GM18867 (cell line): ENCODE data around the gene GPR78.

Experiments used
- ATAC-seq: cut with Tn5 transposase; IDR thresholded peaks from one replicate; pipeline ENCODE4 v1.9.1; 2021; ENCODE audit warnings: mild to moderate bottlenecking, moderate library complexity; ENCODE audit not compliant: unreplicated experiment

Gene GPR78

GRCh38 chr4:8583655-8584025 lies 3.4 kb downstream of the GPR78 start:
- no peak for ATAC-seq

DNA sequence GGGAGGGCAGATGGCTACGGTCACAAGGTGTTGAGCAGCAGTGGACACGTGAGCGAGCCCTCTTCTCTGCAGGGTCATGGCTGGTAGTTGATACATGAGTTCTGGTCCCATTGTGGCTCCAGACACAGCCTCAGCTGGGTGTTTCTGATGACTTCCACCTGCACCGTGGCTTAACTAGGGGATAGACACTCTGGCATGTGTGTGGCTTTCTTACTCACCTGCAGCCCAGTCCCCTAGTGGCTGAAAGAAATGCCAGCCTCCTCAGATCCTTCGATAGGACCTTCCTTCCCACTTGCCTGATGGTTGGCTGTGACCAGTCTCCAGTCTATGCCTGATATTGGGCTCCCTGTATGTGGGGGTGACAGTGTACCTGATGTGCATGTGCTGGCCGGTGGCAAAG lies 5.0 kb downstream of the GPR78 start:
- no peak for ATAC-seq

- ATAC-seq: no peak
These were observed 5.6 kb downstream of the GPR78 start for GRCh38 chr4:8585721-8586212.

GRCh38 chr4:8586246-8586645 lies 6.1 kb downstream of the GPR78 start:
- ATAC-seq: no peak

- no peak for ATAC-seq
These were observed 6.7 kb downstream of the GPR78 start for GRCh38 chr4:8586671-8587468.

GRCh38 chr4:8587469-8588195 lies 7.4 kb downstream of the GPR78 start:
- ATAC-seq: no peak

- no peak for ATAC-seq
These were observed 7.9 kb downstream of the GPR78 start for GRCh38 chr4:8588196-8588470.

GRCh38 chr4:8589336-8589735 lies 9.1 kb downstream of the GPR78 start:
- no peak for ATAC-seq

- ATAC-seq: no peak
These were observed 9.8 kb downstream of the GPR78 start for GRCh38 chr4:8589823-8590545.

DNA sequence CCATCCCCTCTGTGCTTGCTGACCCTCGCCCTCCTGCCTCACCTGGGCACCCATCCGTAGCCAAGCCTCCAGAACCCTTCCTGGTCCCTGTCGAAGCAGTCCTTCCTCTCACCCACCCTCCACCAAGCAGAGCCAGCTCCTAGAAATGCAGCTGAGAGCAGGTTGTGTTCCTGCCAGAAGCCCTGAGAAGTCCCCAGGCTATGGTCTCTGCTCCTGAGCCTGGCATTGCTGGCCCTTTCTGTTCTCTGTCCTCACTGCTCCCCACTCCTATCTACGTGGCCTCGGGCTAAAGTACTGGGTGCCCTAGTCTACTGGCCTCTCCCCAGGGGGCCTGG lies 10.3 kb downstream of the GPR78 start:
- no peak for ATAC-seq

- ATAC-seq: no peak
These were observed 10.9 kb downstream of the GPR78 start for GRCh38 chr4:8591114-8591513.

DNA sequence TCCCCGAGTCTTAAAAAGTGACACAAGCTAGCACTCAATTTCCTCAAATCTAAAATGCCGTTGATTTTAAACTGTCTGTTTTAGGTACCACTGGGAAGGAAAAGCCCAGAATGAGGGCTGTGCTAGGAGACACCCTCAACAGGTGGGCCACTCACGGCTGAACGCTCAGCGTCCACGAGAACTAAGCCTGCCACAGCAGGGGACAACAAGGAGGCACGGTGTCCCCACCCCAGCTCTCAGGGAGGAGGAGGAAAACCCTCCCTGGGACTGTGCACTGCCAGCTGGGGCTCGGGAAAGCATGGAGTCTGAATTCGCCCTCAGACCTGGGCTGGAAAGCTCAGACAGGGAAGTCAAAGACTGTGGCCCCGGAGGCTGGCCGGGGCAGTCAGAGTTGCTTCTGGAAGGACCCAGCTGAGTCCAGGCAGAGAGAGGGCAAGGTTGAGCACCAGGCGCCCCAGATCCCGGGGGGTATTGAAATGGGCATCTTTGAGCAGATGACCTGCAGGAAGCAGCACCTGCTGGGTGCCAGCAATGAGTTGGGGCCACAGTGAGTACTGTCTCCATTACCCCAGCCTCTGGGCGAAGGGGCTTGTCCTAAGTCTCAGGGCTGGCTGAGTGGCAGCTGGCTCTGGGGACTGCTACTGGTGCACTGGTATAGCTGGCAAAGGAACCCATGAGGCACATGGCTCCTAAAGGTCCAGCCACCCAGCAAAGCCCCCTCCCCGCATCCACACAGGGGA lies 11.6 kb downstream of the GPR78 start:
- ATAC-seq: no peak

GRCh38 chr4:8592366-8593263 lies 12.4 kb downstream of the GPR78 start, which contains the start of gene CPZ:
TSS of gene CPZ (plus strand) at chr4:8592765. CDS start at chr4:8592834, 69 bp downstream.
- ATAC-seq: no peak

GRCh38 chr4:8593264-8594096 lies 13.3 kb downstream of the GPR78 start:
- no peak for ATAC-seq

DNA sequence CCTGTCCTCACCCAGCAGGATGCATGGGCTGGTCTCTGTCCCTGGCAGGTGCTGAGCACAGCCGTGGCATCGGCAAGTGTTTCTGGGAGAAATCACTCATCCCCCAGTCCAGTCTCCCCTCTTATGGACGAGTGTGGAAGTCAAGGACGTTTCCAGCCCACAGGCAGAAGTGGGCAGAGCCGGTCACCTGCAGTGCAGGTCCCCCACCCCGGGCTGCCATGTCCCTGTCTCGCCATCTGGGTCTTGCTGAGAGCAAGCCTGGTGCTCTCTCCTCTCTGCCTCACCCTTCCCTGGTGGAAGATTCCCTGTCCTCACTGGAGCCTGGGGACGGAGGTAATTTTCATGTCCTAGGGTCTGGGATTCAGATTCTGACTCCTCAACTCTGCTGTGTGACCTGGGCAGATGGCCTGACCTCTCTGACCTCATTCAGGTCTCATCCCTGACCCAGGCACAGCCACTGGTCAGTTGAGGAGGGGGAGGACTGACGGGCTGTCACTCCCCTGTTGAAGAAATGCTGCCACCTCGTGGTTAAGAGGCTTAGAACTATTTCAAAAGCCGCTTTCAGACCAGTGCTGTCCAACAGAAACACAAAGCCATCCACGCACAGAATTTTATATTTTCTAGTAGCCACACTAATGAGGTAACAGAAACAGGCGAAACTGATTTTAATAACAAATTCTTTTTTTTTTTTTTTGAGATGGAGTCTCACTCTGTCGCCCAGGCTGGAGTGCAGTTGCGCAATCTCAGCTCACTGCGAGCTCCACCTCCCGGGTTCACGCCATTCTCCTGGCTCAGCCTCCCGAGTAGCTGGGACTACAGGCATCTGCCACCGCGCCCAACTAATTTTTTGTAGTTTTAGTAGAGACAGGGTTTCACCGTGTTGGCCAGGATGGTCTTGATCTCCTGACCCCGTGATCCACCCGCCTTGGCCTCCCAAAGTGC lies 14.2 kb downstream of the GPR78 start:
- no peak for ATAC-seq

DNA sequence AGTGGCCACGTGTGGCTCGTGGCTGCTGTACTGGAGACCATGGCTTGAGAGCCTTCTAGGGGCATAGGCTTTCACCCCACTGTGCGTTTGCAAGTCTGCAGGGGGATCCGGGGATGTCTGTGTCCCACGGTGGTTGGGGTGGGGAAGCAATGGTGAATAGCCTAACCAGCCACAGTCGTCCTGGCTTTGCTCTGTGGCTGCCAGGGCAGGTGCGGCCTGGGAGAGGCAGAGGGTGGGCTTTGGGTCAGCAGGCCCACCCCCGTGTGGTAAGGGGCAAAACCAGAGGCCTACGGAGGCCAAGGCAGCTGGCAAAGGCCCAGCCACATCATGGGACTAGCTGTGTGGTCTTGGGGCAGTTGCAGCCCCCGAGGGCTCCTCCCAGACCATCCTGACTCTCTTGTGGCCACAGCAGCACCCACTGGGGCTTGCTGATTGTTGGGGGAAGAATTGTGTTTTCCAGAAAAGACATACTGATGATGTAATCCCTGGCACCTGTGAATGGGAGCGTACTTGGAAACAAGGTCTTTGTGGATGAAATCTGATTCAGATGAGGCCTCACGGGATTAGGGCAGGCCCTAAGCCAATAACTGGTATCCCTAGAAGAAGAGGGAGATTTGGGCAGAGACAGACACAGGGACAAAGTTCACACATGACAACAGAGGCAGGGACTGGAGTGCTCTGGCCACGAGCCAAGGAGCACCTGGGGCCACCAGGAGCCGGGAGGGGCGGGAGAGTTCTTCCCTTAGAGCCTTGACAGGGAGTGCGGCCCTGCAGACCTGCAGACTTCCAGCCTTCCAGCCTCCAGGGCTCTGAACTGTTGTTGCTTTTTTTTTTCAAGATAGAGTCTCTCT lies 15.3 kb downstream of the GPR78 start:
- ATAC-seq: no peak

GRCh38 chr4:8596891-8597290 lies 16.7 kb downstream of the GPR78 start:
- no peak for ATAC-seq
